ENCODE measurements around the gene FOXF1. TPM values are rescaled to one million over a fixed set of nuclear protein-coding genes. Genes with fewer than 3 reads are reported as not detected.

The FOXF1 gene
- total RNA-seq, 1 donor from 2014 or later: 0.47 TPM

DNA sequence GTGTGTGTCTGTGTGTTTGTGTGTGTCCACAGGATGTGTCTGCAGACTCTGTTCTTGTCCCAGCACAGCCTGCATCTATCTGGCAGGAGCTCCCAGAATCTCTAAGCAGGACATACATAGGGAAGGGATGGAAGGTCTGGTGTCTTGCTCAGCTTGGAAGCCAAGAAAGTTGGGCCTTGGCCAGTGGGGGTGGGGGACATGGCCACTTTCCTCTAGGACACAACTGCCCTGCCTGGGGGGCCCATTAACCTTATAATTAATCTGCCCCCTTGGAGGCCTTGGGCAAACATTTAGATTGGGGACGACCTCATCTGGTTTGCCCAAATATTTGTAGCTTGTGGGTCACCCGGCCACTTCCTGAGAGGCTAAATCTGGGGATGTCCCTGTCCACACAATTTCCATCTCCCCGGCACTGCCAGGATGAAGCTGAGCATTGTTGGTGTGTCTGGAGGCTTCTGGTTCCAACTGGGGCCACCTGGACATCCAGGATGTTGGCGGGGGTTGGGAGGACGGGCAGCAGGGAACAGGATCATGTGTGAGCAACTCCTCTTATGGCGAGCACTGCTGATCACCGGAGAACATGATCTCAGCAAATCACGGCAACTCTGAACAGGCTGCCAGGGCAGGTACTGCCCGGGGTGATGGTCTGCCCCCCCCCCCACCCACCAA lies 17.2 kb upstream of the FOXF1 start:
- DNase-seq: no peak

DNA sequence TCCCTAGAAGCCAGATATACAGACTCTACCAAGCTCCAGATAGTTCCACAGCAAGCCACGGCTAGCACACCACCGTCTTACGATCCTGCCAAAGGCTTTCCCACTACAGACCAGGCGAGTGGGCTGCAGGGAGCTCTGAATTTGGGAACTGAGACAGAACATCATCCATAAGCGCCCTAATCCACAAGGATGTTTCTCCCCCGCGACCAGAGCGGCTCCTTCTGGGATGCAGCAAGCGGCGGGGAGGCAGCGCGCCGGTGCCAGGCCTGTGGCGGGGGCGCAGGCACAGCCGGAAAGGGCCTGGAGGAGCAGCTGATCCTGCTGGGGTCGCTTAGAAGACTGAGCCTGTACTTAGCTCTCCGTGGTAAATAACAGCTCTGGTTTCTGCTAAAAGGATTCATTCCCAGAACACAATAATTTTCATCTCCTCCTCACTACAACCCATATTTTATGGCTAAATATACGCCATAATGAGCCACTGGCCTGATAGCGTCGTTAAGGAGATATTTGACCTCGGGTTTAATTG lies 16.2 kb upstream of the FOXF1 start:
- DNase-seq: no peak

DNA sequence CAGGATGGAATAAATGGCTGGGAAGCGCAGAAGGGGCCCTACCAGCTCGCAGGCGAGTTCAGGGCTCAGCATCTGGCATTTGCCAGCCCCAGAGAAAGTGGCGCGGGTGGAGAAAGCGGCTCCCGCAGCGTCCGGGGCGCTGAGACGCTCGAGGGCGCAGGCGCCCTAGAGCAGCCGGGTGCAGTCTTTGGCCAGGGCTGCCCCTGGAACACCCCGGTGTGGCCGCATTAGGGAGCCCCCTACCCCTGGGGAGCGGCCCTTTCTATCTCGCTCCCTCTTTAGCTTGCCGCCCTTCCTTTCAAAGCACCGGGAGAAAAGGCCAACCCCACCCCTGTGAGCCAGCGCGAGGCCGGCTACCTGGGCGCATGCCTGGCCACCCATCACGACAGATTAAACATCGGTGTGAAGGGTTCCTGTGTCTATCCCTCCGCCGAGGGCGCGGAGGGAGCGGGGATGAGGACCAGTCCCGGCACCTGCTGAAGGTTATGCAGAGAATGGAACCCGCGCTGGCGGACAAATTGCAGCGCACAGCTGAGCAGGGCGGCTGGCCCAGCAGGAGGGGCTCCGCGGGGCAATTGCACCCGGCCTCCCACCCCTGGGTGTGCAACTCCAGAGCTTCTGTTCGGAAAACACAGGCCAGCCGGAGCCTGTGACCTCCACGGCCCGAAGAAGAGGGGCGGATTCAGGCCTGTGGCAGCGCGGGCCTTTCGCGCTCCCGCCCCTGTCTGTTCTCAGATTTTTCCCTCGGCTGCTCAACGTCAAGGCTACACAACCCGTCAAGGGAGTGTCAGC lies 15.6 kb upstream of the FOXF1 start:
- DNase-seq: no peak

DNA sequence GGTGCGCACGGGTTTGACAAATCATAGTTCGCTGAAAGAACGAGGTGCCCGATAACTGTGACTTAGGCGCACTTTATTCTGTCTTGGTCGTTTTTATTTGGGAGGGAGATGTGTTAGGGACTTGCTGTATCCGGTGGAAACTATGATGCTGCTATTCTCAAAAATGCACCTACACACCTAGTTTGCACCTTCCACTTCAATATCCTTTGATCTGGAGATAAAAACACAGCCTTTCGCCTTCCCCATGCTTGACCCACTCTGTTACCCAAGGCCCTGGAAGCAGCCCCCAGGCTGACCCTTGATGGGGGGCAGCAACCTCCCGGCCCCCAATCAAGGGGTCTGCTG lies 15.0 kb upstream of the FOXF1 start:
- DNase-seq: no peak

DNA sequence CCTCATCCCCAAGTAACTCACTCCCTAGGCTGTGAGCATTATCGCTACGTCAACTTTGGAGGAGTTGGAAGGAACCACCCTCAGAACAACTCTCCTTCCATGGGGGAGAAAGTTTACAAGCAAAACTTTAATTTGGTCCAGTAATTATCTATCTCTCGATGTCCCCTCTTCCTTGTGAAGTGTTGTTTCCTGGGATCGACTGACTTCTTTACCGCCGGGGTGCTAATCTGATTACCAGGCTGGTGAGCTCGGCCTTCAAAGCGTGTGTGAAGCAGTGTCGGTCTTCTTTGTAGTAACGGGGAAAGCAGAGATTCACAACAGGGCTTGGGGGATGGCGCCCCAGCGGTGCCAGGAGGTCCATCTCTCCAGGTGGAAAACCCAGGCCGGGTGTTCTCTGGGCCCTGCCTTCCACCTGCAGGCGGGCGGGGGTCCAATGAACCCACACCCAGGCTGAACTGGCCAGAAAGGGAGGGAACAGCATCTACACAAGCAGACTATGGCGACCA lies 14.5 kb upstream of the FOXF1 start:
- DNase-seq: no peak

DNA sequence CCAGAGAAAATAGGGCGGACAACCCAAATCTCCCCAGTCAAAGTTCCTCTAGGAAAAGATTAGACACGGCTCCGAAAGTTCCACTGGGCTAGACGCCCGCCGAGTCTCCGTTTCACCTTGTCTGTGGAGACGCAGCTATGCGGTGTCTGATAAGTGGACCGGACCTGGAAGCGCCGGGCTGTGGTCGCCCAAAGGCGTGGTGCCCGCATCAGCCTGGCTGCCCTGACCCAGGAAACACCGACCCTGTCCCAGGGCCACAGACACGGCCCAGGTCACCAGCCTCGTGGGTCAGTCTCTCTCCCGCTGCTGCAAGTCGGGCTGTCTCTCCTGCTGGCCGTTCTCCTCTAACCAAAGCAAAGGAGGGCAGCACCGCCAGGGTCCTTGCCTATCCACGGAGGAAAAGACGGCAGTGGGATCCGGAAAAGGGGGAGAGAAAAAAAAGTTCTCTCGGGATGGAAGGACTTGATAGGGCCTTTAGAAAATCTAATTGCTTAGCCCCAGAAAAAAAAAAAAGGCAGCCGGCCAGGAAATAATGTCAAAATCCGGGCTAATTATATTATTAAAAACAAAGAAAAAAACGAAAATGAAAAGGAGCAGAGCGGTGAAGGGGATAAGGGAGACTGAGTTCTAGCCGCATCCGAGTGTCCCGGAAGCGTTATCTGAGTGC lies 13.9 kb upstream of the FOXF1 start:
- DNase-seq: no peak

DNA sequence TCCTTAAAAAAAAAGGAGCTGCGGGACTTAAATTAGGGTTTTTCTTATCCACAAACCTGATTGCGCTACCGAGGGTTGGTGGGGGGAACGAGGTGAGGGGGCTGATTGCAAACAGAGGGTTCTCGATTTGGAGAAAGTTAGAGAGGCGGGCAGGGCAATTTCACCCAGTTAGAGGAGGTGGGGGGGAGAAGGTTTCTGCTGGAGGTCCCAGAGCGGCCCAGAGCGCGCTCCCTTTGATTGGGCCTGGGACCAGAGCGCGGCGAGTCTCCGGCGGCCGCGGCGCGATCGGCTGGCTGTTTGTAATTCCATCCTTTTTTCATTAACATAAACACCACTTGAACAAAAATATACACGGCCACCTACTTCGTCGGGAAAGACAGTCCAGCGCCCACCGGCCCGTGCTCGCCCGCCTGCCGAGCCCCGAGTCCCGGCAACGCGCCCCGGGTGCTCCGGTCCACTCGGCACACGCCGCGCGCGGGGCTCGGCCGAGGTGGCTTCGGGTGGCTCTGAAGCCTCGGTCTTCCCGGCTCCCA lies 13.3 kb upstream of the FOXF1 start:
- no peak for DNase-seq

DNA sequence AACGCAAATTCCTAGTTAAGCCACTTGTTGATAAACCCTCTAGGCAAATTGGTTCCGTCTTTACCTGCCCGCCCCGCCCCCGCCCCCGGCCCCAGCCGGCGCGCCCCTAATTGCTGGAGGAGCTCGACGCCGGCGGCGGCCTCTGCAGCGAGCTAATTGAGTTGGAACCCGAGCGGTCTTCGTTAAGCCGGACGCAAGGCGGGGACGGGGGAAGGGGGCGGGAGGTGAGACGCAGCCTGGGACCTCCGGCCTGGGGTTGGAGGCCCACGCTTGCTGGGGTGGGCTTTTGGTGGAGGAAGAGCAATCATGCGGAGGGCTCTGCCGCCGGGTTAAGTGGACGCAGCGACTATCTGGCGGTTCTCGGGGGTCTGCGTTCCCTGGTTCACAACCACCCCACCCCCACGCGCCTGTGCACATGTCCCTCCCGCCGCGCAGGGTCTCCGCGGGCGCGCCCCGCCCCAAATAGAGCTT lies 12.7 kb upstream of the FOXF1 start:
- no peak for DNase-seq

DNA sequence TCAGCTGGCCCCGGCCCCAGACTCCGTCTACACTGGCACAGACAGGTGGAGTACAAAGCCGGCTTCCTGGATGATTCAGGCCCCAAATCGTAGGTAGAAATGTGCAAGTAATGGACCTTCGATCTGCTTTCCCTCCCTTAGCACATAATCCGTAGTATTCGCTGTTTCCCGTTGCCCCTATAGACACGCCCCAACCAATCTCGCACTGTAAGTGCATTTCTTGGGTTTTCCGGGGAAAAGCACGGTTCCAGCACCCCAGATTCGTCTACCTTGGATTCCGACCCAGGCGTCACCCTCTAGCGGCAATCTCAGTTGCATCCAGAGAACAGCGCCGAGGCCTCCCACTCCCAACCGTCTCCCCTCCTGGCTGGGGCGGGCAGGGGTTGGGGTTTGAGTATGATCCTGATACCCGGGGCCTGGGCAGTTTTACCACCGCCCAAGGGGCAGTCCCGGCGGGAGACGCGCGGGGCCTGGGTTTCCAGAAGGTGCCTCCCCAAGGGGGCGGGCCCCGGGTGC lies 12.1 kb upstream of the FOXF1 start:
- no peak for DNase-seq

DNA sequence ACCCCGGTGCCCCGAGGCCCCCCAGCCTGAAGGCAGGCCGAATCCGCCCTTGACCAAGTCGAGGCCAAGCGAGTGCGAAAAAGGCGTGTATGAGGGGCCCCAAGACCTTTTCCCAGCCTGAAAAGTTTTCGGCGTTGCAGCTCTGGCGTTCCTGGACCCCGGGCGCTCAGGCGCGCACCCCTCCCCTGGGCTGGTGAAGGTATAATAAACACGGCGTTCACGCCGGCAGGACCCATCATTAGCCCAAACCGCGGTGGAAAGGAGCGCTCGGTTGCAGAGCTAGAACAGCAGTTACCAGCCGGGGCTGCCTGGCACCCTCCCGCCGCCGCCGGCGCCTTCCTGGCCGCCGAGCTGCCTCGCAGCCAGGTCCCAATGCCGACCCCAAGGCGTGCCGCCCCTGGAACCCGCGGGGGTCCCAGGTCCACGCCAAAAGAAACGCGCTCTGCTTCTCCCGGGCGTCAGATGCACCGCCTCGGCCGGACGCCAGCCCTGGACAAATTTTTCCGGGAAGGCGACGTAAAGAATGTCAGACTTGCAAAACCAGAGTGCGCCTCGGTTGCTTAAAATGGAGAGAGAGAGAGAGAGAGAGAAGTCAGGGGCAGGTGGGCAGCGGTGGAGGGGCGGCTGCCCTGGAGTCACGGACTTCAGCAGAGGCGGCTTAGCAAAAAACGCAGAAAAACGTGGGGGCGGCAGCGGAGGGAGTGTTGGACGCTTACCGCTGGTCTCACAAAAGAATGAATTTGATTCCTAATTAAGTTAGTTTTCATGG lies 11.5 kb upstream of the FOXF1 start:
- DNase-seq: no peak

DNA sequence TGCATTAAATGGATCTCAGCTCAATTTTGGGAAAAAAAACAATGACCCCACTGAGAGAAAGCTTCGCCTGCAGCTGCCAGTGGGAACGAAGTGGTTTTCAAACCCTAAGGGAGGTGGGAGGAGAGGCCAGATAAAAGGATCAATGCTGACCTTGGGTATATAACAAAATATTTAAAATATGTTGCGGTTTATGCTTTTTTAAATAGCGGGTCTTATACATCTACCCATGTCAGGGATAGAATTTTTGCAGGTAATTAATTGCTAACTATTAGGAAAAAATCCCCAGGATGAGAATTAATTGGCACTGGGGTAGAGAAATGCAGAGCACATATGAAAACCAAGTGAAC lies 10.9 kb upstream of the FOXF1 start:
- no peak for DNase-seq

DNA sequence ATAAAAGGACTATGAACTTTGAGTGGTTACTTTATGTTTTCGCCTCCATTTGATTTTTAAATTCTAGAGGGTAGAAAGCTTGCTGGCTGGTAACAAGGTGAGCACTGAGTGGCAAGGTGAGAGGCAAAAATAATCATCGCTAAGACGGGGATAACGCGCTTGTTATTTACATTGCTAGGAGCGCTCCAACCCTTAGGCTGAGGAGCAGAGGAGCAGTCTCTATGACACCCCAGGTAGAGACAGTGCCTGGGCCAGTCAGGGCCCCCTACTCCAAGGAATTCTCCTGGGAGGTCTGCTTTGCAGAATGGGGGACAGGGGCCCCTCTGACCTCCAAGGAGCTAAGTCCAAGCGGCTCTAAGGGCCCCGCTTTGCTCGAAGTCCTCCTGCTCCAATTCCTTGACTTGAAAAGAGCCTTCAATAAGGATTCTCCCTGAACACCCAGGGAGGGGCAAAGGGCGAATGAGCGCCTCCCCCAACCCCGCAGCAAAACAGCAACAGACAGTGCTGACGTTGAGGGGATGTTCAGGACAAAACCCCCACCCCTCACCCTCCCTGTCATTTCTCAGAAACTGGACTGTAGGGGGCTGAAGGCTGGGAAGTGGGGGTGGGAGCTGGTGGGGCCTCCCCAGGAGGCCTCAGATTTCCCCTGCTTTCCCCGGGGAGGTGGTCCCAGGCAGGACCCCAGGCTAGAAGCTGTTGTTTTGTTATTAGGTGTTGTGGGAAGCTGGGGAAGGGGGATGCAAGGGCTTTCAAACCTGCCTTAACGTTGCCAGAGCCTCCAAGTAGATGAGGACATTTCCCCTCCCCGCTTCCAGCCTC lies 10.2 kb upstream of the FOXF1 start:
- no peak for DNase-seq

DNA sequence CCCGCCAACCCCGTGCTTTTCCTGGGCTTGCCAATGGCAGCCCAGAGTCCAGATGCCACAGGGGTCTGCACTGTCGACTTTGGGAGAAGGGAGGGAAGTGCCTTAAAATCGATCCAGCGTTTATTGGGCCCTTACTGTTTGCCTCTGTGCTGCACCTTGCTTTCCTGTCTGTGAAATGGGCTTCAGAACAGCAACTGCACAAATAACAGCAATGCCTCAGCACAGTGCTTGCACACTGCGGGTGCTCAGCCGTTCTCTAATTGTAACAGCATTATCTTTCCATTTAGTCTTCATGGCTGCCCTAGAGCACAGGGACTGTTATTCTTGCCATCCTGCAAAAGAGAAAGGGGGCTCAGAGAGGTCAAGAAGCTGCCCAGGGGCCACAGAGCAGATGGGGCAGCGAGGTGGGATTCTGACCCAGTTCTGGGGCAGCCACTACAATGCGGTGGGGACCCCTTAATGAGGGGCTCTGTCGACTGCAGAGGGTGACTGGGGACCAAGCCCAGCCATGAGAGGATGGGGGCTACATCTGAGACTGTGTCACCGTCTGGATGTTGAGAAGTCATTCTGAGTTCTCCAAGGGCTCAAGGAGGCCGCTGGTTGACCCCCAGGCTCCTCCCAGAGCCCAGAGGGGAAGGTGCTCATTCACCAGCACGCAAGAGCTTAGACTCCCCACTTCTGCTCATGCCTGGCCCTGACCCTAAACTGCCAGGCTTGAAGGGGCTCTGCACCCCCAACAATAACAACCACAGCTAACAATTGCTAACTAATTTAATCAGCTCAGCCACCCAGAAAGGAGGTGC lies 9.4 kb upstream of the FOXF1 start:
- DNase-seq: no peak

DNA sequence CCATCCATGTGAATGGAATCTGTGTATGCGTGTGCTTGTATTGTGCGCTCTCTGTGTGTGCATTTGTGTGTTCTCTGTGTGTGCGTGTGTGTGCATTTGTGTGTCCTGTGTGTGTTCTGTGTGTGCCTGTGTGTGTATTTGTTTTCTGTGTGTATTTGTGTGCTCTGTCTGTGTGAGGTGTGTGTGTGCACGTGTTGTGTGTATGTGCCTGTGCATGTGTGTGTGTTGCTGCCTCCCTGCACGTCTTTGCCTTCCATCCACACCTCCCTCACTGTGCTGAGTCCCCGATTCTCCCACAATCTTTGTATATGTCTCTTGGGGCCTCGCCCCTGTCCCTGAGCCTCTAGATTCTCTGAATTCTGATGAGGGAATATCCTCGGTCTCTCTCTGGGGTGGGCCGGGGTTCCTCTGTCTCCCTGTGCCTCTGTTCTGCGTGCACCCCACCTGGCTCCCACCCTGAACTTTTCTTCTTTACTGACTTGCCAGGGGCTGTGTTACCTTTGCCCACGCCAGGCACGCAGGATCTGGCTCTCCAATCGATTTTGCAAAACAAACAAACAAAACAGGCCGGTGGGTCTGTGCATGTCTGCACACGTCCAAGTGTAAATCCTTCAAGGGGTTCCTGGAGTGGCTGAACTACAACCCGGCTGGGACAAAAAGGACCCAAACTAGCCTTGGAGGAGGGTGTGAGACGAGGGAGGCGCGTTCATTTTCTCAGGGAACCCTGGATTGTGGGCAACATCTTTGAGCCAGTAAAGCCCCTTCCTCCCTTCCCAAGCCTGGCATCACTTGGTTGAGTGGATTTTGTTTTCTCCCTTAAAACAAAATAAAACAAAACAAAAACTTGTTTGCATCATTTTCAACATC lies 8.1 kb upstream of the FOXF1 start:
- DNase-seq: no peak

DNA sequence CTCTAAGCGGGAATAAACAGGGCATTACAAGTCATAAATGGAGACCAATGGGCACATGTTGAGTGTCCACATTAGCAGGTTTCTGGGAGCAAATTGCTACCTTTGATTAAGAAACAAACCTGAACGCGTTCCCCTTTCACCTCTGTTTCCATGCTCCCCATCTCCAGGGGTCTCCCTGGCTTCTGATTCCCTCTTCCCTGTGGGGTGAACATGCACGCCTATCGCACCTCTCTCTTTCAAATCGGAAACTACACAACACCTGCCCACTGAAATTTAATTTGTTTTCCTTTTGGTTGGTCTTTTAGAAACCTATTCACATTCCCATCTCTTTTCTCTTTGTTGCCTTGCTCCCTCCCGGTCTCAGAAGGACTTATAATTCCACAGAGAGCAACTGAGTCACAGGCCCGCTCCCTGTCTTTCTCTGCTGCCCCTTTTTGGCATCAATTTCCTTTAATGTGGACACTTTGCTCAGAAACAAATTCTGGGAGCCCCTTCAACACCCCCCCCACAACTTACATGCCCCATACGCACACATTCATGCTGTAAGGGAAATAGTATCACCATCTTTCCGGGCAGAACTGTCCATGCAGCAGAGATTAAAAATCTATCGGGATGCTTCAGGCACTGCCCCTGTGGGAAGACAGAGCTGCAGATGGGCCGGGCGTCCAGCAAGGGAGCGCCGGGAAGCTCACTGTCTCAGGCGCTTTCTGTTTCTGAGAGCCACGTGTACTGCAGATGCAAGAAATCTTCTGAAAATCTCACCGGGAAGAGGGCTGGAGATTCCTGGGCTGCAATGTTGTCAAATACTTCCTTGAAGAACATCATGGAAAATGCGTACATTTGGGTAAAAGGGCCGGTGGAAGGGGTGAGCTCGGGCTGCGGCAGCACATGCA lies 7.2 kb upstream of the FOXF1 start:
- no peak for DNase-seq

DNA sequence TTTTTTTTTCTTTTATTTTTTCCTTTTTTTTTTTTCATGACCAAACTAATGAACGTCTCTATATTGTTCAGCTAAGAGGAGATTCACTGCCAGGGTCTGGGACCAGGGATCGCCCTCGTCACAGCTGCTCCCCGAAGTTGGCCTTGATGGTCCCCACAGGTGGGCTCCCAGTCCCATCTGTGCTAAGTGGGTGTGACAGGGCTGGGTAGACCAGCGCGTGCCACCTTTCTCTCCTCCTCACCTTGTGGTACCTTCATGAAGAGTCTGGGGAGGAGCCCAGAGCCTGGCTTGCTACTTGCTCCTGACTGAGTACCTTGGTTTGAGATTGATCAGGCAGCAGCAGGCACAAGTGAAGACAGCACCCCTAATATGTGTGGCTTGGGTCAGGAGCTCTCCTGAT lies 6.5 kb upstream of the FOXF1 start:
- DNase-seq: no peak

DNA sequence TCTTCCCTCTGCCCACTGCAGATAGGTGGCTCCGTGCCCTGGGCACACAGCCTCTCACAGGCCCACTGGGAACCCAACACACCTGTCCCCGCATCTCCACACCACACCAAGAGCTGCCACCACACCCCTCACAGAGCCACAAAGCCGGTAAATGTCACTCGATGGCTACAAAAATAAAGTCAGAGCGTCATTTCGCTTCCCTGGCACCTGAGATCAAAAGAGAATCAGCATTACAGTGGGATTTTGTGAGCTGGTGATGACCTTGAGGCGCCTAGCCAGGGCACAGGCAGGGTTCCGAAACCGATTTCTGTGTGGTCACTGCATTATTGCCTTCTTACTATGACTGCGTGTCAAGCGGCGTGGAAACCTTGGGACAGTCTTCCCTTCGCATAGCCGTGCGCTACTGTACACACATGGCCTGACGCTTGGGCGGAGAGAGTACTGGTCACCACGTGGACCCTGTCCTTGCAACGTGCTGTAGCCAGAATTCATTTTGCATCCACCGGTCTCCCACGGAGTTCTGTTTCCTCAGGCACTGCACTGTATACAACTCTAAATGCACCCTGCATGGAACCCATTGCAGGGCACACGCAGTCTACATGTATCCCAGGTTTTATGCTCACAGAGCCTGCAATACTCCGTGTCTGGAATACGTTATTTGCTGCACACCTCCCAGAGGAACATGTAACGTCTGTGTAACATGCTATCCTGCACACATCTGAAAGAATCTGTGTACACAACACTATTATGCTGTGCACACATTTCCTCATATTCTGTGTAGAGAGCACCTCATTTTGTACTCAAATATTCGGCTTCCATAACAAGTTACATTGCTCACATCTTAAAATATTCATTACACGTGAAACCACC lies 5.8 kb upstream of the FOXF1 start:
- no peak for DNase-seq

Measured in occipital lobe (tissue), 2 donors.